Lower lobe of right lung (tissue), 2 donors: ENCODE data around the gene DEFB123. TPM values are rescaled to one million over a fixed set of nuclear protein-coding genes. Genes with fewer than 3 reads are reported as not detected.

Experiments
- ATAC-seq, 2 donors: fragments of 200-7000 bp; cut with Tn5 transposase; one replicate each; pipeline ENCODE4 v1.9.1; 2020 to 2022; ENCODE audit warnings: mild to moderate bottlenecking in 2 of 2, moderate library complexity in 2 of 2
- DNase-seq: peaks from one replicate; pipeline ENCODE4 v3.0.0-alpha.2; 2020
- H3K27ac ChIP-seq: fragments of 200-600 bp; one replicate; pipeline ENCODE4 v1.8.0; 2022
- H3K27me3 ChIP-seq: fragments of 200-600 bp; one replicate; pipeline ENCODE4 v1.8.0; 2022; ENCODE audit warnings: low read depth
- H3K36me3 ChIP-seq: fragments of 200-600 bp; one replicate; pipeline ENCODE4 v1.8.0; 2022; ENCODE audit warnings: mild to moderate bottlenecking
- H3K4me1 ChIP-seq: fragments of 200-600 bp; one replicate; pipeline ENCODE4 v1.8.0; 2022
- H3K4me3 ChIP-seq: fragments of 200-600 bp; one replicate; pipeline ENCODE4 v1.8.0; 2022; ENCODE audit warnings: mild to moderate bottlenecking
- H3K9me3 ChIP-seq: fragments of 200-600 bp; one replicate; pipeline ENCODE4 v1.8.0; 2022
- CTCF ChIP-seq: fragments of 200-600 bp; IDR thresholded peaks from one replicate; pipeline ENCODE4 v1.8.0; 2022; ENCODE audit warnings: antibody characterized with exemption, mild to moderate bottlenecking
- intact Hi-C: fragments of 100-400 bp; cut with DNase I; formaldehyde crosslinking; loops from one replicate; pipeline ENCODE4 v1.11.0; 2022
- total RNA-seq: library from RNA; stranded (reverse); fragmentation: NEBNext Ultra II Directional; extraction: Animal tissue kit (Norgen Biotek cat#: 25700); gene quantifications from one replicate; pipeline ENCODE4 v1.2.1, GENCODE V29; 2021
- donor health status: DM: no; HTN: yes; CAD: no; lungs with severe emphysema.

Gene DEFB123
- total RNA-seq, 1 donor from 2014 or later = not detected

GRCh38 chr20:31488115-31488514, 47.7 kb downstream of the DEFB123 start:
- no peak for ATAC-seq
- intact Hi-C loops = no loop called here
- no peak for TF ChIP-seq CTCF

GRCh38 chr20:31489152-31489551, 48.7 kb downstream of the DEFB123 start:
- H3K4me3 ChIP-seq = no peak overlapping the region
- peaks cover 21% of the 10 kb centered on the region for H3K27me3 ChIP-seq
- no peaks in the 10 kb centered on the region for H3K36me3 ChIP-seq
- ATAC-seq (no peak), DNase-seq (no peak)
- no peaks in the 10 kb centered on the region for H3K9me3 ChIP-seq
- no peak overlapping the region for H3K27ac ChIP-seq
- intact Hi-C loops = no loop called here
- peaks cover 4% of the 10 kb centered on the region for H3K4me1 ChIP-seq
- no peak for TF ChIP-seq CTCF

More at GRCh38 chr20:31488115-31488514, 47.7 kb downstream of the DEFB123 start:
- no peaks in the 10 kb centered on the region for H3K36me3 ChIP-seq
- H3K27me3 ChIP-seq = peaks cover 25% of the 10 kb centered on the region
- no peaks in the 10 kb centered on the region for H3K9me3 ChIP-seq
- peaks cover 4% of the 10 kb centered on the region for H3K4me1 ChIP-seq
- no peak for DNase-seq
- H3K4me3 ChIP-seq = no peak overlapping the region
- no peak overlapping the region for H3K27ac ChIP-seq

- ATAC-seq = no peak
- H3K4me3 ChIP-seq = no peak overlapping the region
- intact Hi-C loops = no loop called here
- no peaks in the 10 kb centered on the region for H3K4me1 ChIP-seq
- H3K36me3 ChIP-seq = no peaks in the 10 kb centered on the region
- no peaks in the 10 kb centered on the region for H3K9me3 ChIP-seq
- no peak overlapping the region for H3K27ac ChIP-seq
- no peak for TF ChIP-seq CTCF
- H3K27me3 ChIP-seq = peaks cover 5% of the 10 kb centered on the region
- DNase-seq = no peak
These were observed 50.3 kb downstream of the DEFB123 start for GRCh38 chr20:31490752-31491151.

- H3K27ac ChIP-seq = no peak overlapping the region
- peaks cover 8% of the 10 kb centered on the region for H3K27me3 ChIP-seq
- H3K4me3 ChIP-seq = no peak overlapping the region
- intact Hi-C loops = no loop called here
- ATAC-seq (no peak), DNase-seq (no peak)
- no peaks in the 10 kb centered on the region for H3K4me1 ChIP-seq
- peak; percentile 40 for TF ChIP-seq CTCF
- no peaks in the 10 kb centered on the region for H3K9me3 ChIP-seq
- H3K36me3 ChIP-seq = no peaks in the 10 kb centered on the region
These were observed 53.7 kb downstream of the DEFB123 start for GRCh38 chr20:31494131-31494530.

- Histone ChIP-seq H3K9me3 (no peaks in the 10 kb centered on the region), H3K4me3 (no peak overlapping the region), H3K27ac (peak overlapping the region; percentile 53), H3K4me1 (no peaks in the 10 kb centered on the region), H3K27me3 (peaks cover 8% of the 10 kb centered on the region), H3K36me3 (no peaks in the 10 kb centered on the region)
- DNase-seq (peak; percentile 55), ATAC-seq (peak; percentile 45 to 82)
- intact Hi-C loops = no loop called here
- TF ChIP-seq CTCF = no peak
These were observed 56.4 kb downstream of the DEFB123 start for GRCh38 chr20:31496761-31497295.
